Liver (tissue), 9 donors: ENCODE results near the gene SCN1B. TPM values are rescaled to one million over a fixed set of nuclear protein-coding genes. Genes with fewer than 3 reads are reported as not detected.

ENCODE experiments used
- DNase-seq: peaks from one replicate; pipeline ENCODE4 v3.0.0-alpha.2; 2017; ENCODE audit warnings: low spot score
- H3K27ac ChIP-seq, 2 donors: one replicate each; pipeline ENCODE4 v1.7.0; 2013; ENCODE audit warnings: inconsistent platforms in 2 of 2, low read length in 2 of 2, control low read depth in 1 of 2, low read depth in 1 of 2, mild to moderate bottlenecking in 1 of 2
- H3K27me3 ChIP-seq, 4 donors: one replicate each; pipeline versions ENCODE4 v1.6.1 to v1.7.0; 2013; ENCODE audit warnings: low read length in 3 of 4, inconsistent platforms in 1 of 4, mild to moderate bottlenecking in 1 of 4, moderate library complexity in 1 of 4; ENCODE audit not compliant: control insufficient read depth in 4 of 4, insufficient read depth in 4 of 4
- H3K36me3 ChIP-seq, 4 donors: one replicate each; pipeline versions ENCODE4 v1.6.1 to v1.7.0; 2013; ENCODE audit warnings: low read length in 3 of 4, mild to moderate bottlenecking in 3 of 4, low read depth in 1 of 4, moderate library complexity in 1 of 4; ENCODE audit not compliant: control insufficient read depth in 4 of 4, insufficient read depth in 3 of 4
- H3K4me1 ChIP-seq, 4 donors: one replicate each; pipeline versions ENCODE4 v1.6.1 to v1.7.0; 2013; ENCODE audit warnings: low read length in 3 of 4, mild to moderate bottlenecking in 3 of 4, moderate library complexity in 1 of 4; ENCODE audit not compliant: control insufficient read depth in 4 of 4, insufficient read depth in 4 of 4
- H3K4me3 ChIP-seq, 3 donors: one replicate each; pipeline versions ENCODE4 v1.6.1 to v1.7.0; 2013; ENCODE audit warnings: low read length in 3 of 3, control low read depth in 1 of 3, low read depth in 1 of 3, mild to moderate bottlenecking in 1 of 3
- H3K9ac ChIP-seq, 2 donors: one replicate each; pipeline ENCODE4 v1.7.0; 2013; ENCODE audit warnings: low read length in 2 of 2, mild to moderate bottlenecking in 2 of 2, moderate library complexity in 2 of 2, control low read depth in 1 of 2, low read depth in 1 of 2
- H3K9me3 ChIP-seq, 4 donors: one replicate each; pipeline versions ENCODE4 v1.6.1 to v1.7.0; 2013; ENCODE audit warnings: low read length in 3 of 4; ENCODE audit not compliant: control insufficient read depth in 4 of 4
- EGR1 ChIP-seq, 2 donors: IDR thresholded peaks; 2 replicates each; pipeline ENCODE4 v1.6.1; 2016 to 2018; ENCODE audit warnings: antibody characterized with exemption in 2 of 2, low read depth in 2 of 2
- FOXA1 ChIP-seq: IDR thresholded peaks from 2 replicates; pipeline ENCODE4 v1.6.1; 2016; ENCODE audit warnings: antibody characterized with exemption
- FOXA2 ChIP-seq: IDR thresholded peaks from 2 replicates; pipeline ENCODE4 v1.6.1; 2016; ENCODE audit warnings: antibody characterized with exemption
- GABPA ChIP-seq, 2 donors: IDR thresholded peaks in 1 of 2; conservative IDR thresholded peaks in 1 of 2; 2 replicates each; pipeline ENCODE4 v1.6.1; 2016; ENCODE audit warnings: antibody characterized with exemption in 2 of 2, mild to moderate bottlenecking in 1 of 2, moderate library complexity in 1 of 2
- HNF4A ChIP-seq, 2 donors: conservative IDR thresholded peaks; 2 replicates each; pipeline ENCODE4 v1.6.1; 2016; ENCODE audit warnings: antibody characterized with exemption in 2 of 2, mild to moderate bottlenecking in 2 of 2
- HNF4G ChIP-seq: IDR thresholded peaks from 2 replicates; pipeline ENCODE4 v1.6.1; 2016; ENCODE audit warnings: antibody characterized with exemption
- JUND ChIP-seq, 2 donors: IDR thresholded peaks; 2 replicates each; pipeline ENCODE4 v1.6.1; 2016; ENCODE audit warnings: antibody characterized with exemption in 2 of 2
- NR2F2 ChIP-seq: IDR thresholded peaks from 2 replicates; pipeline ENCODE4 v1.6.1; 2016; ENCODE audit warnings: antibody characterized with exemption
- RAD21 ChIP-seq, 2 donors: IDR thresholded peaks; 2 replicates each; pipeline ENCODE4 v1.6.1; 2016; ENCODE audit warnings: antibody characterized with exemption in 2 of 2, mild to moderate bottlenecking in 2 of 2
- RXRA ChIP-seq, 2 donors: IDR thresholded peaks; 2 replicates each; pipeline ENCODE4 v1.6.1; 2017 to 2018; ENCODE audit warnings: antibody characterized with exemption in 2 of 2, mild to moderate bottlenecking in 1 of 2
- SP1 ChIP-seq: IDR thresholded peaks from 2 replicates; pipeline ENCODE4 v1.6.1; 2018; ENCODE audit warnings: antibody characterized with exemption, mild to moderate bottlenecking
- TAF1 ChIP-seq: conservative IDR thresholded peaks from 2 replicates; pipeline ENCODE4 v1.6.1; 2016; ENCODE audit warnings: antibody characterized with exemption, mild to moderate bottlenecking
- YY1 ChIP-seq: IDR thresholded peaks from 2 replicates; pipeline ENCODE4 v1.6.1; 2016; ENCODE audit warnings: antibody characterized with exemption, mild to moderate bottlenecking
- WGBS: extraction: QIAGEN DNeasy Blood & Tissue Kit; methylation state at CpG from one replicate; pipeline ENCODE4 v1.1.7; 2013; 5-methylcytosine and 5-hydroxymethylcytosine counted together
- polyA plus RNA-seq, 2 donors: library from polyadenylated mRNA; stranded (reverse) in 1 of 2; unstranded in 1 of 2; fragments of 200-250 nt in 1 of 2; fragments of >200 nt in 1 of 2; fragmentation: Nextera tagmentation in 1 of 2; extraction: Ambion mirVana in 1 of 2; gene quantifications; one replicate each; pipeline versions ENCODE4 v1.2.1 to v1.2.3, GENCODE V29; 2013 to 2015
- total RNA-seq, 2 donors: library from RNA; depleted of rRNA; stranded (reverse); fragments of >200 nt; gene quantifications; one replicate each; pipeline ENCODE4 v1.2.3, GENCODE V29; 2014
- TF ChIP-seq, protein P1 (sequence below): IDR thresholded peaks from 2 replicates; pipeline ENCODE4 v1.6.1; 2016; ENCODE audit warnings: antibody characterized with exemption, mild to moderate bottlenecking
- TF ChIP-seq, protein P2 (sequence below): IDR thresholded peaks from 2 replicates; pipeline ENCODE4 v1.6.1; 2016; ENCODE audit warnings: antibody characterized with exemption
- TF ChIP-seq, protein P3 (sequence below): fragments of 150-350 bp; IDR thresholded peaks from 2 replicates; pipeline ENCODE4 v1.5.1; 2017; ENCODE audit warnings: improper control_type of control experiment, low read depth, low read length; ENCODE audit not compliant: missing input control
- TF ChIP-seq, protein P4 (sequence below): IDR thresholded peaks from 2 replicates; pipeline ENCODE4 v1.6.1; 2016; ENCODE audit warnings: antibody characterized with exemption
- TF ChIP-seq, protein P5 (sequence below): IDR thresholded peaks from 2 replicates; pipeline ENCODE4 v1.6.1; 2016; ENCODE audit warnings: antibody characterized with exemption
- donor health status: healthy.
- donor health status: healthy.
- donor health status: healthy.
- donor health status: healthy.
- donor health status: healthy.

Gene SCN1B
- total and polyA plus RNA-seq, 4 donors, result 1.6 to 5.8 (median 3.4) TPM

DNA sequence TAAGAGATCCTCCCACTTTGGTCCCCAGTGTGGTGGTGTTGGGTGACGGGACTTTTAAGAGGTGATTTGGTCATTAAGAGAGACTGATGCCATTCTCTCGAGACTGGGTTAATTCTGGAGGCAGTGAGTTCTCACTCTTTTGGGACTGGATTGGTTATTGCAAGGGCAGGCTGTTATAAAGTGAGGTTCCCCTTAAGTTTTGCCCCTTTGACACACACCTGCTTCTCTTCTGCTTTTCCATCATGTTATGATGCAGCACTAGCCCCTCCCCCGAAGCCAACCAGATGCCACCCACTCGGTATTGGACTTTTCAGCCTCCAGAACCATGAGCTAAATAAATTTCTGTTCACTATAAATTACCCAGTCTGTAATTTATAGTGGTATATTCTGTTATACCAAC is 46.5 kb upstream of the SCN1B start (continued):
- TF ChIP-seq TAF1, result no peak
- no peak for TF ChIP-seq EGR1 (IDR thresholded peaks at IDR 0.05; ENCODE audit: low read depth in 2 of 2)
- no peak for TF ChIP-seq NR2F2
- TF ChIP-seq, protein P1, sequence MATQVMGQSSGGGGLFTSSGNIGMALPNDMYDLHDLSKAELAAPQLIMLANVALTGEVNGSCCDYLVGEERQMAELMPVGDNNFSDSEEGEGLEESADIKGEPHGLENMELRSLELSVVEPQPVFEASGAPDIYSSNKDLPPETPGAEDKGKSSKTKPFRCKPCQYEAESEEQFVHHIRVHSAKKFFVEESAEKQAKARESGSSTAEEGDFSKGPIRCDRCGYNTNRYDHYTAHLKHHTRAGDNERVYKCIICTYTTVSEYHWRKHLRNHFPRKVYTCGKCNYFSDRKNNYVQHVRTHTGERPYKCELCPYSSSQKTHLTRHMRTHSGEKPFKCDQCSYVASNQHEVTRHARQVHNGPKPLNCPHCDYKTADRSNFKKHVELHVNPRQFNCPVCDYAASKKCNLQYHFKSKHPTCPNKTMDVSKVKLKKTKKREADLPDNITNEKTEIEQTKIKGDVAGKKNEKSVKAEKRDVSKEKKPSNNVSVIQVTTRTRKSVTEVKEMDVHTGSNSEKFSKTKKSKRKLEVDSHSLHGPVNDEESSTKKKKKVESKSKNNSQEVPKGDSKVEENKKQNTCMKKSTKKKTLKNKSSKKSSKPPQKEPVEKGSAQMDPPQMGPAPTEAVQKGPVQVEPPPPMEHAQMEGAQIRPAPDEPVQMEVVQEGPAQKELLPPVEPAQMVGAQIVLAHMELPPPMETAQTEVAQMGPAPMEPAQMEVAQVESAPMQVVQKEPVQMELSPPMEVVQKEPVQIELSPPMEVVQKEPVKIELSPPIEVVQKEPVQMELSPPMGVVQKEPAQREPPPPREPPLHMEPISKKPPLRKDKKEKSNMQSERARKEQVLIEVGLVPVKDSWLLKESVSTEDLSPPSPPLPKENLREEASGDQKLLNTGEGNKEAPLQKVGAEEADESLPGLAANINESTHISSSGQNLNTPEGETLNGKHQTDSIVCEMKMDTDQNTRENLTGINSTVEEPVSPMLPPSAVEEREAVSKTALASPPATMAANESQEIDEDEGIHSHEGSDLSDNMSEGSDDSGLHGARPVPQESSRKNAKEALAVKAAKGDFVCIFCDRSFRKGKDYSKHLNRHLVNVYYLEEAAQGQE, result no peak
- no peak for TF ChIP-seq RAD21 (IDR thresholded peaks at IDR 0.05)
- TF ChIP-seq RXRA (IDR thresholded peaks at IDR 0.05), result no peak
- TF ChIP-seq, protein P2, sequence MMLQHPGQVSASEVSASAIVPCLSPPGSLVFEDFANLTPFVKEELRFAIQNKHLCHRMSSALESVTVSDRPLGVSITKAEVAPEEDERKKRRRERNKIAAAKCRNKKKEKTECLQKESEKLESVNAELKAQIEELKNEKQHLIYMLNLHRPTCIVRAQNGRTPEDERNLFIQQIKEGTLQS, result no peak
- no peak for TF ChIP-seq FOXA1

DNA sequence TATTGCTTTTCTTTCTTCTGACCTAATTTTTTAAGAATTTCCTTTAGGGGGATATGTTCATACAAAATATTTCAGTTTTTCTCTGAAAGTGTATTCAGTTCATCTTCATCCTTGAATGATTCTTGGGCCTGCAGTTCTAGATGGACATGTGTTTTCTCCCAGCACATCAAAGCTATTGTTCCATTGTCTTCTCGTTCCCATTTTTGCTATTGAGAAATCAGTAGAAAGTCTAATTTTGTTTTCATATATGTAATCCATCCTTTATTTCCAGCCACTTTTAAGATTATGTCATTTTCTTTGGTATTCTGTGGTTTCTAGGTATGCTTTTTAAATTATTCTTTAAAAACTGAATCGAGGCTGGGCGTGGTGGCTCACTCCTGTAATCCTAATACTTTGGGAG is 46.0 kb upstream of the SCN1B start:
- Histone ChIP-seq H3K4me3 (no peak overlapping the region), H3K36me3 (no peaks in the 10 kb centered on the region), H3K4me1 (peaks cover 0 to 7% (median 4%) of the 10 kb centered on the region in 4 donors), H3K27ac (no peak overlapping the region), H3K9me3 (no peaks in the 10 kb centered on the region), H3K27me3 (no peaks in the 10 kb centered on the region), H3K9ac (no peak overlapping the region)
- WGBS, result 94% methylated on average over 3 of the region's 3 CpGs
- TF ChIP-seq SP1 (no peak), FOXA1 (no peak), NR2F2 (no peak), RXRA (IDR thresholded peaks at IDR 0.05) (no peak), TAF1 (no peak), YY1 (no peak), EGR1 (IDR thresholded peaks at IDR 0.05; ENCODE audit: low read depth in 2 of 2) (no peak), HNF4A (conservative IDR thresholded peaks at IDR 0.05) (no peak), GABPA (IDR thresholded peaks at IDR 0.05 in 1 of 2, conservative IDR thresholded peaks at IDR 0.05 in 1 of 2) (no peak), HNF4G (no peak), FOXA2 (no peak), RAD21 (IDR thresholded peaks at IDR 0.05) (no peak), JUND (IDR thresholded peaks at IDR 0.05) (no peak)
- TF ChIP-seq, protein P1, result no peak
- TF ChIP-seq, protein P3, sequence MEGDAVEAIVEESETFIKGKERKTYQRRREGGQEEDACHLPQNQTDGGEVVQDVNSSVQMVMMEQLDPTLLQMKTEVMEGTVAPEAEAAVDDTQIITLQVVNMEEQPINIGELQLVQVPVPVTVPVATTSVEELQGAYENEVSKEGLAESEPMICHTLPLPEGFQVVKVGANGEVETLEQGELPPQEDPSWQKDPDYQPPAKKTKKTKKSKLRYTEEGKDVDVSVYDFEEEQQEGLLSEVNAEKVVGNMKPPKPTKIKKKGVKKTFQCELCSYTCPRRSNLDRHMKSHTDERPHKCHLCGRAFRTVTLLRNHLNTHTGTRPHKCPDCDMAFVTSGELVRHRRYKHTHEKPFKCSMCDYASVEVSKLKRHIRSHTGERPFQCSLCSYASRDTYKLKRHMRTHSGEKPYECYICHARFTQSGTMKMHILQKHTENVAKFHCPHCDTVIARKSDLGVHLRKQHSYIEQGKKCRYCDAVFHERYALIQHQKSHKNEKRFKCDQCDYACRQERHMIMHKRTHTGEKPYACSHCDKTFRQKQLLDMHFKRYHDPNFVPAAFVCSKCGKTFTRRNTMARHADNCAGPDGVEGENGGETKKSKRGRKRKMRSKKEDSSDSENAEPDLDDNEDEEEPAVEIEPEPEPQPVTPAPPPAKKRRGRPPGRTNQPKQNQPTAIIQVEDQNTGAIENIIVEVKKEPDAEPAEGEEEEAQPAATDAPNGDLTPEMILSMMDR, result no peak
- TF ChIP-seq, protein P2, result no peak
- TF ChIP-seq, protein P4, sequence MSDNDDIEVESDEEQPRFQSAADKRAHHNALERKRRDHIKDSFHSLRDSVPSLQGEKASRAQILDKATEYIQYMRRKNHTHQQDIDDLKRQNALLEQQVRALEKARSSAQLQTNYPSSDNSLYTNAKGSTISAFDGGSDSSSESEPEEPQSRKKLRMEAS, result no peak
- TF ChIP-seq, protein P5, sequence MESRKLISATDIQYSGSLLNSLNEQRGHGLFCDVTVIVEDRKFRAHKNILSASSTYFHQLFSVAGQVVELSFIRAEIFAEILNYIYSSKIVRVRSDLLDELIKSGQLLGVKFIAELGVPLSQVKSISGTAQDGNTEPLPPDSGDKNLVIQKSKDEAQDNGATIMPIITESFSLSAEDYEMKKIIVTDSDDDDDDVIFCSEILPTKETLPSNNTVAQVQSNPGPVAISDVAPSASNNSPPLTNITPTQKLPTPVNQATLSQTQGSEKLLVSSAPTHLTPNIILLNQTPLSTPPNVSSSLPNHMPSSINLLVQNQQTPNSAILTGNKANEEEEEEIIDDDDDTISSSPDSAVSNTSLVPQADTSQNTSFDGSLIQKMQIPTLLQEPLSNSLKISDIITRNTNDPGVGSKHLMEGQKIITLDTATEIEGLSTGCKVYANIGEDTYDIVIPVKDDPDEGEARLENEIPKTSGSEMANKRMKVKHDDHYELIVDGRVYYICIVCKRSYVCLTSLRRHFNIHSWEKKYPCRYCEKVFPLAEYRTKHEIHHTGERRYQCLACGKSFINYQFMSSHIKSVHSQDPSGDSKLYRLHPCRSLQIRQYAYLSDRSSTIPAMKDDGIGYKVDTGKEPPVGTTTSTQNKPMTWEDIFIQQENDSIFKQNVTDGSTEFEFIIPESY, result no peak
- no peak for DNase-seq
